Islet of Langerhans (tissue), 1 donor: Measurements from ENCODE around the gene ZBTB47.

Source experiments
- FAIRE-seq: peaks from one replicate; lab custom pipeline; 2011; peaks lifted over from hg19 to GRCh38; lab: Jason Lieb, UNC

Gene ZBTB47

GRCh38 chr3:42699511-42699971 lies 46.0 kb downstream of the ZBTB47 start:
- no peak for FAIRE-seq

- no peak for FAIRE-seq
These were observed 47.1 kb downstream of the ZBTB47 start for GRCh38 chr3:42700366-42701288.

GRCh38 chr3:42701371-42702065 lies 48.0 kb downstream of the ZBTB47 start:
- no peak for FAIRE-seq

DNA sequence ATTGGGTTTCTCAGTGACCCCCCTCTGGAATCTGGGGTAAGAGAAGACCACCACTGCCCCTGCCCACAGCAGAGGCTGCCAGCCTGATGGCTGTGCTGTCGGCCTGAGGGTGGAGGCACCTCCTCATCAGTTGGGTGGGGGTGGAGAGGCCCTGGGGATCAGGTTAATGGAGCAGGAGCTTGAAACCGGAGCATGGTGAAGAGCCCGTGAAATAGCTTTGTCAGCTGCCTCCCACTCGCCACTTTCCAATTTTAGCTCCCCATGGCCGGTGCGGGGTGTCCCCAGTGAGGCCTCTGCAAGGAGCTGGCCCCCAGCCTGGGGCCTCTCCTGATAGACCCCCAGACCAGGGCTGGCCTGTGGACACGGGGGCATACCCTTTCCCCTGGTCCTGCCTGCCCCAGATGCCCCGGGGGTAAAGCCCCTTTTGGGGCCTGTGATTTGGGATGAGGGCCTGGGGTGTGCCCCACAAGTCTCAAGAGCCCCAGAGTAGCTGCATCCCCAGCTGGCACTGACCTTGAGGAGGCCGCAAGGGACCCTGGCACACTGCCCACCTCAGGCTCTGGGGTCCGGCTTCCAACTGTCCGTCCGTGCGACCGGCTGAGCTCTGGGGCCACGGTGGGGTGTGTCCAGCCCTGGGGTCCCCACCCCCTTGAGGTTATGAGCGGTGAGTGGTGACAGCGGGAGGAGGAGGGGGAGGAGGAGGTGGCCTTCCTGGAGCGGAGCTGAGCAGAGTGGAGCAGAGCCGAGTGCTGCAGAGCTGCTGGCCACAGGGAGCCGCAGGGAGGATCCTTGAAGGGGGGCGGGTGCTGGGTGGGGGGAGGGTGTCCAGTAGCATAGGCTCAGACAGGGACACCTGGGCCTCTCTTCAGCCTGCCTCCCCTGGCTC lies 48.8 kb downstream of the ZBTB47 start, which contains the start of gene HHATL:
TSS of gene HHATL (minus strand) at position 733 of the 886 bp plus-strand sequence. CDS start 1,972 bp downstream, outside the sequence.
- FAIRE-seq, result no peak

DNA sequence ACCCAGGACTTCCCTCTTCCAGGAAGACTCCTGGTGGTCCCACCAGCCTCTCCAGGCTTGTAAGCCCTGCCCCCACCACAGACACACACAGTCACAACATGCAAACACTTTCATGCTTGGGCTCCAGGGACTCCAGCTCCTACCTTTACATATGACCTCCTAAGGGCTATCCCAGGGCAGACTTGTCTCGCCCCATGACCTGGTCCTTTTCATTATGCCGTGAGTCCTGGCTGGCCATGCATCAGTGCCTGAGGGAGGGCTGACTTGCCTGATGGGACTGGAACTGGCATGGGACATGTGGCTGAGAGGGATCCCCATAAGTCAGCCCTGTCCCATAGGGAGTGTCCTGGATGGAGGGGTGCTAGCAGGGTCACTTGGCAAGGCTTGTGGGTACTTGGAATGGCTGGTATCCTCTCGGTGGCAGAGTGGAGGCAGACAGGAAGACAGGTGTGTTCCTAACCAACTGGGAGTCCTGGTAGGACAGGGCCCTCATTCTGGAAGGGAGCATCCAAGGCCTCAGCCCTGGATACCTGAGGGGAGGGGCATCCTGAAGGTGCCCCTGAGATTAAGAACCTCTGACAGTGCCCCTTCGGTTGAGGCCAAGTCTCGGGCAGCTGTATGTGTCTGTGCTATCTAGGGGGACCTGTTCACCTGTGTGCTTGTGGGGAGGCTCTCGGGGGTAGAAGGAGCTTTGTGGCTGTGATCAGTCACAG lies 49.6 kb downstream of the ZBTB47 start:
- no peak for FAIRE-seq

GRCh38 chr3:42703695-42704025 lies 50.2 kb downstream of the ZBTB47 start:
- FAIRE-seq, result no peak

DNA sequence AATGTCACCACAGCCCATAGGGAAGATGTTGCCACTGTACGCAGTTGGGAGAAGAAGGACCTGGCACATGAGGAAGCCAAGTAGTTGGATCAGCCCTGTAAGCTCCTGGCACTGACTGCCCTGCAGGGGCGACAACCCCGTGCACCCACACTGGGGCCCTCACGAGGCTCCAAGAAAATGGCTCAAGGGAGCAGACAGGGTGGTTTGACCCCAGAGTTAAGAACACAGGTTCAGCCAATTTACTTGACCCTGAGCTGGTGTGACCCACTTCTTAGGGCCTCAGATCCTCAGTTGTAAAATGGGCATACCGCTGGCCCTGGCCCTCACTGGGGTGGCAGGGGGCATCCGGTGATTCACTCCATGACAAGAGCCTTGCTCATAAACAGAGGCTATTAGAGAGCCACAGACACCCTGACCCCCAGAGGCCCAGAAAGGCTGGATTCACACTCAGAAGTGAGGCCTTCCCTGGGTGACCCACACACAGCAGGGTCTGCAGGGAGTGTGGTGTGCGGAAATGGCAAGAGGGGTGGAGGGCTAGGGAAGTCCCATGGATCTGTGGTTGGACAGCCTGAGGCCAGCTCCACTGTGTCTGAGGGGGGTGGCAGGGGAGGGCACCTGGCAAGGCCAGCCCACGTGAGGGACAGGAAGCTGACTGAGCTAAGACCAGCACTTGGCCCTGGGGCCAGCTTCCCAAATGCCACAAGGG lies 50.8 kb downstream of the ZBTB47 start:
- no peak for FAIRE-seq

- no peak for FAIRE-seq
These were observed 51.7 kb downstream of the ZBTB47 start for GRCh38 chr3:42705058-42705767.

- no peak for FAIRE-seq
These were observed 52.6 kb downstream of the ZBTB47 start for GRCh38 chr3:42705962-42706585.

GRCh38 chr3:42706721-42707619 lies 53.5 kb downstream of the ZBTB47 start:
- no peak for FAIRE-seq

- FAIRE-seq, result no peak
These were observed 54.3 kb downstream of the ZBTB47 start for GRCh38 chr3:42707620-42708355.

- no peak for FAIRE-seq
These were observed 55.2 kb downstream of the ZBTB47 start for GRCh38 chr3:42708611-42709151.

- no peak for FAIRE-seq
These were observed 56.1 kb downstream of the ZBTB47 start for GRCh38 chr3:42709621-42710020.

GRCh38 chr3:42710323-42711021 lies 57.0 kb downstream of the ZBTB47 start:
- FAIRE-seq, result no peak

DNA sequence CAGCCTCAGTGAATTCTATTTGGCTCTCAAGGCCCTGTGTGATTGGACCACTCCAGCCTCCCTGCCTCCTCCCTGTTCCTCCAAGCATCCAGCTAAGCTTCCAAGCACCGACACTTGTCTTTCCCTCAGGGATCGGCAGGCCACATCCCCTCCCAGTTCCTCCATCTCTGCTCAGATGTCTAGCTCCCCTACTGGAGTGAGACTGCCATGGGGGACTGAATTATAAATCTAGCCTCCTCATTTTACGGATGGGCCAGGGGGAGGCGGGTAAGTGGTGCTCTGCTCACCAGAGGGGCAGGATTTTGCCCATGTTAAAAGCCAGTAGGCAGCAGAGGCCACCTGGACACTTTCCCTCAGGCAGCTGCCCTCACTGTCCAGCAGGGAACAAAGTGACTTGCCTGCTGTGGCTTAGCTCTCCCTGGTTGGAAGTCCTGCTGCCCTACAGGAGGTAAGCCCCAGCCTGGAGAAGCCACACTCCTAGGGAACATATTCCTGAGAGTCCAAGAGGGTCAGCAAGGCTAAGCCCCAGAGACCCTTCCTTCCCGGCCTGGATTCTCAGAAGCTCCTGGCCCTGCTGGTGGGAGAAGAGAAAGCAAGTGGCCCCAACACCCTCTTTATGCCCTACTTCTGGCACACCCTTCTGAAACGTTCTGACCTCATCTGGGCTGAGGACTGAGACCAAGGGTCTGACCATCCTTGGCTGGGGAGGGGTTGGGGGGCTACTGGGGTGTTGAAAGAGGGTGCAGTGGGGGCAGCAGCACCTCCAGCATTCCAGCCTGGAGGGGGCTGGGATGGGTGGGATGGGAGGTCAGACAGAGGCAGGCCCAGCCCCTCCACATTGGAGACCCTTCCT lies 58.2 kb downstream of the ZBTB47 start:
- FAIRE-seq, result no peak

GRCh38 chr3:42712344-42712648 lies 58.8 kb downstream of the ZBTB47 start:
- no peak for FAIRE-seq
